K562 (cell line): ENCODE data around the gene NADSYN1. TPM values are rescaled to one million over a fixed set of nuclear protein-coding genes. Genes with fewer than 3 reads are reported as not detected.

Source experiments
- BCOR ChIP-seq: fragments of 450-650 bp; IDR thresholded peaks from 2 replicates; pipeline ENCODE4 v1.6.1; 2016
- CREB1 ChIP-seq, 2 experiments: sonication (generic) in 1 of 2; formaldehyde crosslinking in 1 of 2; IDR thresholded peaks; 2 replicates each; pipeline versions ENCODE4 v1.6.1 to v1.8.0; 2012 to 2022; ENCODE audit warnings: inconsistent platforms in 1 of 2, mild to moderate bottlenecking in 1 of 2, missing genetic modification reagents in 1 of 2, moderate library complexity in 1 of 2
- CXXC5 ChIP-seq: fragments of 250-450 bp; sonication (Bioruptor Pico); IDR thresholded peaks from 2 replicates; pipeline ENCODE4 v1.8.0; 2022; ENCODE audit warnings: inconsistent platforms, mild to moderate bottlenecking, moderate library complexity
- ESRRA ChIP-seq: fragments of 450-650 bp; IDR thresholded peaks from 2 replicates; pipeline ENCODE4 v1.6.1; 2014; ENCODE audit warnings: low read depth, mild to moderate bottlenecking, moderate library complexity, borderline replicate concordance
- GABPB1 ChIP-seq: sonication (generic); formaldehyde crosslinking; IDR thresholded peaks from 2 replicates; pipeline ENCODE4 v1.8.0; 2022; ENCODE audit warnings: mild to moderate bottlenecking, missing genetic modification reagents
- GATA2 ChIP-seq: sonication (generic); formaldehyde crosslinking; IDR thresholded peaks from 2 replicates; pipeline ENCODE4 v1.4.0; 2020; ENCODE audit warnings: mild to moderate bottlenecking, missing genetic modification reagents
- HIVEP1 ChIP-seq: fragments of 250-450 bp; sonication (Bioruptor Pico); IDR thresholded peaks from 2 replicates; pipeline ENCODE4 v1.4.0; 2020; ENCODE audit warnings: mild to moderate bottlenecking
- JUND ChIP-seq, 2 experiments: IDR thresholded peaks; 2 replicates in 1 of 2; 3 replicates in 1 of 2; pipeline ENCODE4 v1.6.1; 2011; ENCODE audit warnings: borderline replicate concordance in 2 of 2, low read depth in 2 of 2, low read length in 2 of 2, improper control_type of control experiment in 1 of 2, missing biosample characterization in 1 of 2, missing genetic modification characterization in 1 of 2, missing genetic modification reagents in 1 of 2
- MBD2 ChIP-seq: sonication (generic); IDR thresholded peaks from 2 replicates; pipeline ENCODE4 v1.6.1; 2016; ENCODE audit warnings: low read depth, borderline replicate concordance
- PBX2 ChIP-seq, 2 experiments: IDR thresholded peaks in 1 of 2; conservative IDR thresholded peaks in 1 of 2; 2 replicates each; pipeline ENCODE4 v1.6.1; 2016; ENCODE audit warnings: low read depth in 2 of 2, mild to moderate bottlenecking in 1 of 2, missing compliant biosample characterization in 1 of 2, missing genetic modification characterization in 1 of 2, moderate library complexity in 1 of 2
- RBM25 ChIP-seq: fragments of 200-400 bp; formaldehyde crosslinking; IDR thresholded peaks from 2 replicates; pipeline ENCODE4 v1.6.1; 2018; ENCODE audit warnings: low read length, low read depth, moderate library complexity; ENCODE audit not compliant: severe bottlenecking
- SPI1 ChIP-seq: IDR thresholded peaks from 2 replicates; pipeline ENCODE4 v1.6.1; 2011; ENCODE audit warnings: low read depth, low read length, control low read depth, borderline replicate concordance
- SREBF1 ChIP-seq: fragments of 150-350 bp; IDR thresholded peaks from 2 replicates; pipeline ENCODE4 v1.6.1; 2014; ENCODE audit warnings: antibody characterized with exemption, low read depth, low read length, borderline replicate concordance
- TAF9B ChIP-seq: fragments of 450-650 bp; IDR thresholded peaks from 2 replicates; pipeline ENCODE4 v1.6.1; 2018; ENCODE audit warnings: mild to moderate bottlenecking; ENCODE audit not compliant: partially characterized antibody
- polyA plus RNA-seq, 8 experiments: library from polyadenylated mRNA; depleted of rRNA in 4 of 8; stranded (reverse) in 5 of 8; unstranded in 3 of 8; fragments of >200 nt; fragmentation: Nextera tagmentation in 2 of 8; fragmentation: Illumina TruSeq in 1 of 8; extraction: Ambion mirVana in 2 of 8; extraction: Trizol in 1 of 8; gene quantifications; 2 replicates each; pipeline versions ENCODE4 v1.2.1 to v1.2.3, GENCODE V29; 2011 to 2014; ENCODE audit warnings: inconsistent platforms in 1 of 8, missing spikeins in 1 of 8
- total RNA-seq, 7 experiments: library from RNA; depleted of rRNA in 6 of 7; stranded (reverse); fragments of >200 nt in 6 of 7; fragmentation: Illumina TruSeq in 2 of 7; extraction: Trizol in 2 of 7; gene quantifications; 2 replicates each; pipeline versions ENCODE4 v1.2.1 to v1.2.3, GENCODE V29; 2011 to 2021; ENCODE audit warnings: low replicate concordance in 1 of 7
- TF ChIP-seq, protein P1 (sequence below): fragments of 450-650 bp; IDR thresholded peaks from 2 replicates; pipeline ENCODE4 v1.6.1; 2017; ENCODE audit warnings: antibody characterized with exemption, mild to moderate bottlenecking
- TF ChIP-seq, protein P2 (sequence below), 2 experiments: fragments of 450-650 bp in 1 of 2; sonication (generic) in 1 of 2; formaldehyde crosslinking in 1 of 2; IDR thresholded peaks in 1 of 2; conservative IDR thresholded peaks in 1 of 2; 2 replicates each; pipeline versions ENCODE4 v1.6.1 to v1.8.1; 2016 to 2023; ENCODE audit warnings: mild to moderate bottlenecking in 2 of 2, moderate library complexity in 2 of 2, inconsistent platforms in 1 of 2, missing genetic modification reagents in 1 of 2

NADSYN1 gene
- total and polyA plus RNA-seq, 9 of the 15 experiments (the other 6 are each of a cell fraction or from before 2014, with no cell fraction given) = 12.7 to 57.3 (median 42.1) TPM

GRCh38 chr11:71448257-71449171 is 4.5 kb upstream of the NADSYN1 start, which contains the start of gene DHCR7 (continued):
- TF ChIP-seq, protein P1, sequence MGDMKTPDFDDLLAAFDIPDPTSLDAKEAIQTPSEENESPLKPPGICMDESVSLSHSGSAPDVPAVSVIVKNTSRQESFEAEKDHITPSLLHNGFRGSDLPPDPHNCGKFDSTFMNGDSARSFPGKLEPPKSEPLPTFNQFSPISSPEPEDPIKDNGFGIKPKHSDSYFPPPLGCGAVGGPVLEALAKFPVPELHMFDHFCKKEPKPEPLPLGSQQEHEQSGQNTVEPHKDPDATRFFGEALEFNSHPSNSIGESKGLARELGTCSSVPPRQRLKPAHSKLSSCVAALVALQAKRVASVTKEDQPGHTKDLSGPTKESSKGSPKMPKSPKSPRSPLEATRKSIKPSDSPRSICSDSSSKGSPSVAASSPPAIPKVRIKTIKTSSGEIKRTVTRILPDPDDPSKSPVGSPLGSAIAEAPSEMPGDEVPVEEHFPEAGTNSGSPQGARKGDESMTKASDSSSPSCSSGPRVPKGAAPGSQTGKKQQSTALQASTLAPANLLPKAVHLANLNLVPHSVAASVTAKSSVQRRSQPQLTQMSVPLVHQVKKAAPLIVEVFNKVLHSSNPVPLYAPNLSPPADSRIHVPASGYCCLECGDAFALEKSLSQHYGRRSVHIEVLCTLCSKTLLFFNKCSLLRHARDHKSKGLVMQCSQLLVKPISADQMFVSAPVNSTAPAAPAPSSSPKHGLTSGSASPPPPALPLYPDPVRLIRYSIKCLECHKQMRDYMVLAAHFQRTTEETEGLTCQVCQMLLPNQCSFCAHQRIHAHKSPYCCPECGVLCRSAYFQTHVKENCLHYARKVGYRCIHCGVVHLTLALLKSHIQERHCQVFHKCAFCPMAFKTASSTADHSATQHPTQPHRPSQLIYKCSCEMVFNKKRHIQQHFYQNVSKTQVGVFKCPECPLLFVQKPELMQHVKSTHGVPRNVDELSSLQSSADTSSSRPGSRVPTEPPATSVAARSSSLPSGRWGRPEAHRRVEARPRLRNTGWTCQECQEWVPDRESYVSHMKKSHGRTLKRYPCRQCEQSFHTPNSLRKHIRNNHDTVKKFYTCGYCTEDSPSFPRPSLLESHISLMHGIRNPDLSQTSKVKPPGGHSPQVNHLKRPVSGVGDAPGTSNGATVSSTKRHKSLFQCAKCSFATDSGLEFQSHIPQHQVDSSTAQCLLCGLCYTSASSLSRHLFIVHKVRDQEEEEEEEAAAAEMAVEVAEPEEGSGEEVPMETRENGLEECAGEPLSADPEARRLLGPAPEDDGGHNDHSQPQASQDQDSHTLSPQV = peak; percentile 30; the same call in 1 of the 2 replicates
- TF ChIP-seq, protein P2, sequence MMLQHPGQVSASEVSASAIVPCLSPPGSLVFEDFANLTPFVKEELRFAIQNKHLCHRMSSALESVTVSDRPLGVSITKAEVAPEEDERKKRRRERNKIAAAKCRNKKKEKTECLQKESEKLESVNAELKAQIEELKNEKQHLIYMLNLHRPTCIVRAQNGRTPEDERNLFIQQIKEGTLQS (IDR thresholded peaks at IDR 0.05) = peak; percentile 78
- TF ChIP-seq, protein P2 (CRISPR knock-in tag; conservative IDR thresholded peaks at IDR 0.05) = no peak
- TF ChIP-seq PBX2 (CRISPR knock-in tag; IDR thresholded peaks at IDR 0.05; ENCODE audit: low read depth) (peak; percentile 65), PBX2 (tag; conservative IDR thresholded peaks at IDR 0.05; ENCODE audit: low read depth) (no peak; the same call in 1 of the 2 replicates), CXXC5 (CRISPR knock-in tag) (peak; percentile 86), SREBF1 (peak; percentile 90), ESRRA (peak; percentile 48; the same call in 1 of the 2 replicates), RBM25 (peak; percentile 100), BCOR (peak; percentile 95), GATA2 (CRISPR knock-in tag) (no peak), HIVEP1 (CRISPR knock-in tag) (no peak), CREB1 (IDR thresholded peaks at IDR 0.05) (peak; percentile 70), CREB1 (CRISPR knock-in tag; IDR thresholded peaks at IDR 0.05) (peak; percentile 87), MBD2 (peak; percentile 93; the same call in 1 of the 2 replicates), JUND (IDR thresholded peaks at IDR 0.05; ENCODE audit: borderline replicate concordance, low read depth, low read length) (peak; percentile 70), JUND (tag; IDR thresholded peaks at IDR 0.05; ENCODE audit: borderline replicate concordance, low read depth, low read length) (peak; percentile 38; the same call in 1 of the 3 replicates), SPI1 (no peak), GABPB1 (CRISPR knock-in tag) (peak; percentile 48; the same call in 1 of the 2 replicates), TAF9B (peak; percentile 24)
